PFSK-1 (cell line): Measurements from ENCODE around the gene GABRR1.

Experiments
- FOXP2 ChIP-seq: optimal IDR thresholded peaks from 2 replicates; pipeline ENCODE3; 2011; ENCODE audit warnings: borderline replicate concordance, control low read depth, inconsistent platforms; ENCODE audit not compliant: insufficient read depth; ENCODE audit errors: extremely low read length, extremely low read depth
- POLR2AphosphoS5 ChIP-seq: IDR thresholded peaks from 2 replicates; pipeline ENCODE4 v1.6.1; 2012; ENCODE audit warnings: low read depth, mild to moderate bottlenecking, control low read depth, low read length, moderate library complexity
- SIN3A ChIP-seq: IDR thresholded peaks from 2 replicates; pipeline ENCODE4 v1.6.1; 2012; ENCODE audit warnings: mild to moderate bottlenecking, low read length, moderate library complexity, borderline replicate concordance; ENCODE audit not compliant: insufficient read depth
- TAF1 ChIP-seq: IDR thresholded peaks from 2 replicates; pipeline ENCODE4 v1.6.1; 2012; ENCODE audit warnings: low read length, control low read depth, borderline replicate concordance; ENCODE audit not compliant: insufficient read depth
- TF ChIP-seq, protein P1 (sequence below), 2 experiments: IDR thresholded peaks; 2 replicates each; pipeline versions ENCODE4 v1.6.1 to v1.8.0; 2011 to 2012; ENCODE audit warnings: low read depth in 2 of 2, low read length in 2 of 2, control low read depth in 1 of 2, inconsistent platforms in 1 of 2, mild to moderate bottlenecking in 1 of 2, moderate library complexity in 1 of 2; ENCODE audit not compliant: insufficient read depth in 1 of 2

Gene GABRR1

DNA sequence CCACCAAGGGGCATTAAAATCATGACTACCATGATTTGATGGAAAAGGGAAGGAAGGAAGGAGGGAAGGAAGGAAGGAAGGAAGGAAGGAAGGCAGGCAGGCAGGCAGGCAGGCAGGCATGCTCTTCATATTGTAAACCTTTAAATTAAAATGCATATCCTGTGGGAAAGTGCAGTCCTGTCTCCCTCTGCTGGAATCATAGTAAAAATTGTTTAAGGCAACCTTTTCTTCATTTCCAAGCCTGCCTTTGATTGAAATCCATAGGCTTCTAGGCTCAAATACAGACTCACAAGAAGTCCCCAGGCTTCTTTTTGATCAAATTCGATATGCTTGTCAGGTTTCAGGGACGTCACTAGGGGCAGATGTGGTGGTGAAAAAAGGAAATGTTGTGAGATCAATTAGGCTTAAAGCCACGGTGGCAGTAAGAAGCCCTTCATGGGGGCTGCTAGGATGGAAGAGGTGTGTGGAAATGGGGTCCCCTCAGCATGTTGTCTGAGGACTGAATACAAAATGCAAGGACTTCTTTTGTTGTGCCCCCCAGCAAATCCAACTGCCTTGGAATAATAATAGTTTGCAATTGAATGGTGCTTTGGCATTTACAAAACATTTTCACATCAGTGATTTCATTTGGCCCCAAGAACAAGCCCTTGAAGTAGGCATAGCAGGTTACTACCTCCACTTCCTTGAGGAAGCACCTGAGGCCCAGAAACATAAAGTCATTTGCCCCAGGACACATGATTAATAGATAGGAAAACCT, 25.6 kb upstream of the GABRR1 start:
- TF ChIP-seq, protein P1, sequence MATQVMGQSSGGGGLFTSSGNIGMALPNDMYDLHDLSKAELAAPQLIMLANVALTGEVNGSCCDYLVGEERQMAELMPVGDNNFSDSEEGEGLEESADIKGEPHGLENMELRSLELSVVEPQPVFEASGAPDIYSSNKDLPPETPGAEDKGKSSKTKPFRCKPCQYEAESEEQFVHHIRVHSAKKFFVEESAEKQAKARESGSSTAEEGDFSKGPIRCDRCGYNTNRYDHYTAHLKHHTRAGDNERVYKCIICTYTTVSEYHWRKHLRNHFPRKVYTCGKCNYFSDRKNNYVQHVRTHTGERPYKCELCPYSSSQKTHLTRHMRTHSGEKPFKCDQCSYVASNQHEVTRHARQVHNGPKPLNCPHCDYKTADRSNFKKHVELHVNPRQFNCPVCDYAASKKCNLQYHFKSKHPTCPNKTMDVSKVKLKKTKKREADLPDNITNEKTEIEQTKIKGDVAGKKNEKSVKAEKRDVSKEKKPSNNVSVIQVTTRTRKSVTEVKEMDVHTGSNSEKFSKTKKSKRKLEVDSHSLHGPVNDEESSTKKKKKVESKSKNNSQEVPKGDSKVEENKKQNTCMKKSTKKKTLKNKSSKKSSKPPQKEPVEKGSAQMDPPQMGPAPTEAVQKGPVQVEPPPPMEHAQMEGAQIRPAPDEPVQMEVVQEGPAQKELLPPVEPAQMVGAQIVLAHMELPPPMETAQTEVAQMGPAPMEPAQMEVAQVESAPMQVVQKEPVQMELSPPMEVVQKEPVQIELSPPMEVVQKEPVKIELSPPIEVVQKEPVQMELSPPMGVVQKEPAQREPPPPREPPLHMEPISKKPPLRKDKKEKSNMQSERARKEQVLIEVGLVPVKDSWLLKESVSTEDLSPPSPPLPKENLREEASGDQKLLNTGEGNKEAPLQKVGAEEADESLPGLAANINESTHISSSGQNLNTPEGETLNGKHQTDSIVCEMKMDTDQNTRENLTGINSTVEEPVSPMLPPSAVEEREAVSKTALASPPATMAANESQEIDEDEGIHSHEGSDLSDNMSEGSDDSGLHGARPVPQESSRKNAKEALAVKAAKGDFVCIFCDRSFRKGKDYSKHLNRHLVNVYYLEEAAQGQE (IDR thresholded peaks at IDR 0.05; ENCODE audit: insufficient read depth in 1 of 2, low read depth in 2 of 2, low read length in 2 of 2) = no peak
- no peak for TF ChIP-seq SIN3A
- no peak for TF ChIP-seq FOXP2
- TF ChIP-seq POLR2AphosphoS5 = no peak
- TF ChIP-seq TAF1 = no peak

DNA sequence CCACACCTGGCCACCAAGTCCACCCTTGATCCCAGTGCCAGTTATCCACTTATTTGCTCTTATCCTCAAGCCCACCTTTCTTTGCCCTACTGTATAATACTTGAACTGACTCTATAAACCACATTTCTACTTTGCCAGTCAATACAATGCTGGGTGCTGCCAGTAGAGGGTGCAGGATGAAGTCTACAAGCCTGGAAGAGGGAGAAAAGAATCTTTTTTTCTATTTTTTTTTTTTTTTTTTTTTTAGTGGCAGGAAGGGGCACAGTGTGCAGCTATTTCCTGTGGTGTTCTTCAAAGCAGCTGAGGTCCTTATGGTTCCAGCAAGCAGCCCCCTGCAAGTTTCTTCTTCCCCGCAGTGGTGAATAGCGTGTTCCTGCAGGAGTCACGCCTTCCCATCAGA, 22.2 kb upstream of the GABRR1 start:
- TF ChIP-seq TAF1 (no peak), POLR2AphosphoS5 (no peak), FOXP2 (no peak), SIN3A (no peak)
- TF ChIP-seq, protein P1 (IDR thresholded peaks at IDR 0.05; ENCODE audit: insufficient read depth in 1 of 2, low read depth in 2 of 2, low read length in 2 of 2) = no peak

DNA sequence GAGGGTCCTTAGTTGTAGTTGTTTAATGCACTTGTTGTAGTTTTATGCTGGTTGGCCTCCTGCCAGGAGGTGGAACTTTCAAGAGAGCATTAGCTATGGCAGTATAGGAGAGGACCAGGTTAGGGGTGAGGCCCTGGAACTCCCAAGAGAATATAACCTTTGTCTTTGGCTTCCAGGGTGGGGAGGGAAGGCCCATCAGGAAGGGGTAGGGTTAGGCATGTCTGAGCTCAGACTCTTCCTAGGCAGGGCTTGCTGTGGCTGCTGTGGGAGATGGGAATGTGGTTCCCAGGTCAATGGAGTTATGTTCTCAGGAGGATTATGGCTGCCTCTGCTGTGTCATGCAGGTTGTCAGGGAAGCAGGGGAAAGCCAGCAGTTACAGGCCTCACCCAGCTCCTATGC, 20.0 kb upstream of the GABRR1 start:
- TF ChIP-seq FOXP2 = no peak
- TF ChIP-seq TAF1 = no peak
- TF ChIP-seq SIN3A = no peak
- TF ChIP-seq, protein P1 (IDR thresholded peaks at IDR 0.05; ENCODE audit: insufficient read depth in 1 of 2, low read depth in 2 of 2, low read length in 2 of 2) = no peak
- no peak for TF ChIP-seq POLR2AphosphoS5

DNA sequence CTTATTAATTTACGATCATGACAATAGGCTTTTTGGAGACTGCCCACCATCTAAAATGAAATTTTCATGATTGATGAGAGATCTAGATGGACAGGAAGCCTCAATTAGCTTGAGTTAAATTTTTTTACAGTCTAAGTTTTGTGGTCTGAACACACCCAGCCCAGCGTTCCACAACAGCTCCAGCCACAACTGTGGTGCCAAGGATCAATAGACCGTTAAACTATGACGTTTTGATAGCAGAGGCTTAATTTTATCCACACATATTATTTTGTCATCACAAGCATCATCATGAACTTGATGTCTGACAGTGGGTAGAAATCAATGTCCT, 5.5 kb upstream of the GABRR1 start:
- TF ChIP-seq SIN3A (no peak), TAF1 (no peak), POLR2AphosphoS5 (no peak), FOXP2 (no peak)
- TF ChIP-seq, protein P1 (IDR thresholded peaks at IDR 0.05; ENCODE audit: insufficient read depth in 1 of 2, low read depth in 2 of 2, low read length in 2 of 2) = no peak

DNA sequence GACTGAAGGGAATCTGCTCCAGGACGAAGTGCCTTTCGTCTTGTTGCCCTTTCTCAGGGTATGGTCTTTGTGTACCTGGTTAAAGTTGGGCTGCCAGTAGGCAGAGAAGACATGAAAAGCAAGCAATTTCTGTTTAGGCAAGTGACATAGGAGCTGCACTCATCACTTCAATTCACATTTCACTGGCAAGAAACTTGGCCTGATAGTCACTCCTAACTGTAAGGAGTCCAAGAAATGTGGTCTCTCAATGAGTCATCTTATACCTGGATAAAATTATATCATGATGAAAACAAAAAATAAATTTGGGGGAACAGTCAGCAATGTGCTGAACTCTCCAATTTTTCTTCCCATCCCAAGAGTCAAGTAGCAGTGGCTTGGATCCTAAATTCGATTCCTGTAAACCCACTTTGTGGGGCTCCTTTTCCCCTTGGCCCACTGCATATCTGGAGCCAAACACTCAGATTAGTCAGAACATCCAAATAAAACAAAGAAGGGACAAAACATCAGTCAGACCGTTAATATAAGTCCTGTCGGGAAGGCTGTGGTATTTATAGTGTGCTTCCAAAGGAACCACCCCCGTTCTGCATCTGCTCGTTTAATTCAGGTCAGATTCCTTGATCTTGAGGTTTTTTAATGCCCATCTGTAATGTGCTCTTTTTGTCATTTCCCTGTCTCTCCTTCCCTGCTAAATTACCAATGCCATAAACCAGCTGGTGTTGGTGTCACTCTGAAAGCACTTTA, 5.0 kb upstream of the GABRR1 start:
- TF ChIP-seq POLR2AphosphoS5 (no peak), TAF1 (no peak), FOXP2 (no peak), SIN3A (no peak)
- TF ChIP-seq, protein P1 (IDR thresholded peaks at IDR 0.05; ENCODE audit: insufficient read depth in 1 of 2, low read depth in 2 of 2, low read length in 2 of 2) = no peak
